NCI-H82 treated with DMSO at 0.1 percent for 48 hours (cell line): ENCODE data around the gene PDXK.

Experiments
- DNase-seq: peaks from one replicate; lab custom pipeline; 2025; ENCODE audit not compliant: unreplicated experiment; lab: John Stamatoyannopoulos, UW

The PDXK gene

GRCh38 chr21:43802713-43803313, 83.9 kb downstream of the PDXK start:
- DNase-seq: no peak

- no peak for DNase-seq
Measured at GRCh38 chr21:43803558-43804300, 84.8 kb downstream of the PDXK start.

- DNase-seq: no peak
Measured at GRCh38 chr21:43805275-43805800, 86.4 kb downstream of the PDXK start.

GRCh38 chr21:43806017-43806710, 87.2 kb downstream of the PDXK start:
- DNase-seq: no peak

- no peak for DNase-seq
Measured at GRCh38 chr21:43808367-43808766, 89.4 kb downstream of the PDXK start.

- DNase-seq: no peak
Measured at GRCh38 chr21:43808832-43809251, 89.9 kb downstream of the PDXK start.

GRCh38 chr21:43809346-43809799, 90.4 kb downstream of the PDXK start:
- DNase-seq: no peak

- no peak for DNase-seq
Measured at GRCh38 chr21:43809853-43810504, 91.0 kb downstream of the PDXK start.

- peak; percentile 46 for DNase-seq
Measured at GRCh38 chr21:43810505-43811261, 91.8 kb downstream of the PDXK start.

- no peak for DNase-seq
Measured at GRCh38 chr21:43811262-43812105, 92.6 kb downstream of the PDXK start.
